Effector memory CD4-positive, alpha-beta T cell (primary cell): ENCODE measurements around the gene IGSF9.

Source experiments
- DNase-seq, 3 donors: peaks; one replicate each; pipeline ENCODE4 v3.0.0-alpha.2; 2020
- H3K27ac ChIP-seq: 2 replicates; pipeline ENCODE4 v1.7.0; 2013; ENCODE audit warnings: mild to moderate bottlenecking, low read length, moderate library complexity; ENCODE audit not compliant: insufficient read depth, poor library complexity, severe bottlenecking
- H3K27me3 ChIP-seq: replicated peaks from 2 replicates; pipeline ENCODE4 v1.7.0; 2013; ENCODE audit warnings: mild to moderate bottlenecking, low read length; ENCODE audit not compliant: insufficient read depth, control insufficient read depth, poor library complexity, severe bottlenecking
- H3K36me3 ChIP-seq: 2 replicates; pipeline ENCODE4 v1.7.0; 2013; ENCODE audit warnings: mild to moderate bottlenecking, low read length, moderate library complexity; ENCODE audit not compliant: control insufficient read depth, insufficient read depth
- H3K4me1 ChIP-seq: 2 replicates; pipeline ENCODE4 v1.7.0; 2013; ENCODE audit warnings: low read length, mild to moderate bottlenecking; ENCODE audit not compliant: control insufficient read depth, insufficient read depth, poor library complexity, severe bottlenecking
- H3K4me3 ChIP-seq: 2 replicates; pipeline ENCODE4 v1.7.0; 2013; ENCODE audit warnings: low read length, low read depth, mild to moderate bottlenecking; ENCODE audit not compliant: insufficient read depth, poor library complexity, severe bottlenecking
- H3K9me3 ChIP-seq: 2 replicates; pipeline ENCODE4 v1.7.0; 2013; ENCODE audit warnings: mild to moderate bottlenecking, low read length, moderate library complexity; ENCODE audit not compliant: control insufficient read depth

IGSF9 gene

DNA sequence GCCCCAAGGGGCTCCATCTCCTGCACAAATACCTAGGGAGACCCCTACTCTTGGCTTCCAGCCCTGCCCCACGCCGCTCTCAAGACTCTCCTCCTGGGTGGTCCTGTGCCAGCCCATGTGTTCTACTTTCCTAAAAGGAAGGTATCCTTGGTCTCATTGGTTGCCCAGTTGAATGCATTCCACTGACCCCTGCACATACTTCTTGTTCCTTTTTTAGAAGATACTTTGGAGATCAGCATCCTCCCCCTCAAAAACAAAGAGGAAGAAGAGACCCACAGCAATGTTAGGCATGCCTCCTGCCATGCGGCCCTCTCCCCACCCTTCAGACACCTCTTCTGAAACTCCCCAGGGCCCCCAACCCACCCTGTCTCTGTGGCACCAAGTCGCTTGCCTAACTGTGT lies 4.6 kb upstream of the IGSF9 start:
- no peak for DNase-seq
- Histone ChIP-seq H3K4me3 (no peak overlapping the region), H3K4me1 (peaks cover 6% of the 10 kb centered on the region), H3K9me3 (no peaks in the 10 kb centered on the region), H3K36me3 (no peaks in the 10 kb centered on the region), H3K27ac (no peak overlapping the region), H3K27me3 (peaks cover 8% of the 10 kb centered on the region)

DNA sequence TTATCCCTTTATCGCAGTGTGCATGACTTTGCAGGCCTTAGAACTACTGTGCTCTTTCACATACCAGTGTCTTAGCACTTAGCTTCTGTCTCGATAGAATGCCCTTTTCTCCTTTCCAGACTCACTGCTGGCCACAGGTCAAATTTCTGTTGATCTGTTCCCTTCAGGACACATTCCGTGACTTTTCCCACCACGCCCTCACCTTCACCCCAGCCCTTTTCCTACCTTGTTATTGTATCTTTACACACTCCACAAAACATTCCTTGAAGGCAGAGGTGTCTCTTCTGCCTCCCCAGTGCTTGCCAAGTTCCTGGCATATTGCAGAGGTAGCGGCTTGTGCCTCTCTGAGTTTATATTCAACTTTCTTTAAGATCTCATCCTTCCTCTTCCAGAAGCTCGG lies 3.7 kb upstream of the IGSF9 start:
- no peak overlapping the region for H3K4me3 ChIP-seq
- H3K27ac ChIP-seq = no peak overlapping the region
- H3K9me3 ChIP-seq = no peaks in the 10 kb centered on the region
- H3K27me3 ChIP-seq = peaks cover 17% of the 10 kb centered on the region
- no peaks in the 10 kb centered on the region for H3K36me3 ChIP-seq
- no peak for DNase-seq
- H3K4me1 ChIP-seq = peaks cover 9% of the 10 kb centered on the region

DNA sequence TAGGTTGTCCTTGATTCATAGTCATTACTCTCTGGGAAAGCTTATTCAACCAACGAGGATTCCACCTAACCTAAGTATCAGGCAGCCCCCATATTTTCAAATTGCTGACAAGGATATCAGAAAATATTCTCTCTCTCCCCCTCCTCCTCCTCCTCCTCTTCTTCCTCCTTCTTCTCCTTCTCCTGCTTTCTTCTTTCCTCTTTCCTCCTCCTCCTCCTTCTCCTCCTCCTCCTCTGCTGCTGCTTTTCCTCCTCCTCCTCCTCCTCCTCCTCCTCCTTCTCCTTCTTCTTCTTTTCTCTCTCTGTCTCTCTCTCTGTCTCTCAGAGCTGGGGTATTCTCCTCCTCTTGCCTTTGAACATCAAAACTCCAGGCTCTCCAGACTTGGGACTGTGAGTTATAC lies 2.5 kb upstream of the IGSF9 start:
- H3K9me3 ChIP-seq = no peaks in the 10 kb centered on the region
- DNase-seq = no peak
- H3K36me3 ChIP-seq = no peaks in the 10 kb centered on the region
- peaks cover 21% of the 10 kb centered on the region for H3K27me3 ChIP-seq
- no peak overlapping the region for H3K27ac ChIP-seq
- H3K4me1 ChIP-seq = peaks cover 9% of the 10 kb centered on the region
- H3K4me3 ChIP-seq = no peak overlapping the region

DNA sequence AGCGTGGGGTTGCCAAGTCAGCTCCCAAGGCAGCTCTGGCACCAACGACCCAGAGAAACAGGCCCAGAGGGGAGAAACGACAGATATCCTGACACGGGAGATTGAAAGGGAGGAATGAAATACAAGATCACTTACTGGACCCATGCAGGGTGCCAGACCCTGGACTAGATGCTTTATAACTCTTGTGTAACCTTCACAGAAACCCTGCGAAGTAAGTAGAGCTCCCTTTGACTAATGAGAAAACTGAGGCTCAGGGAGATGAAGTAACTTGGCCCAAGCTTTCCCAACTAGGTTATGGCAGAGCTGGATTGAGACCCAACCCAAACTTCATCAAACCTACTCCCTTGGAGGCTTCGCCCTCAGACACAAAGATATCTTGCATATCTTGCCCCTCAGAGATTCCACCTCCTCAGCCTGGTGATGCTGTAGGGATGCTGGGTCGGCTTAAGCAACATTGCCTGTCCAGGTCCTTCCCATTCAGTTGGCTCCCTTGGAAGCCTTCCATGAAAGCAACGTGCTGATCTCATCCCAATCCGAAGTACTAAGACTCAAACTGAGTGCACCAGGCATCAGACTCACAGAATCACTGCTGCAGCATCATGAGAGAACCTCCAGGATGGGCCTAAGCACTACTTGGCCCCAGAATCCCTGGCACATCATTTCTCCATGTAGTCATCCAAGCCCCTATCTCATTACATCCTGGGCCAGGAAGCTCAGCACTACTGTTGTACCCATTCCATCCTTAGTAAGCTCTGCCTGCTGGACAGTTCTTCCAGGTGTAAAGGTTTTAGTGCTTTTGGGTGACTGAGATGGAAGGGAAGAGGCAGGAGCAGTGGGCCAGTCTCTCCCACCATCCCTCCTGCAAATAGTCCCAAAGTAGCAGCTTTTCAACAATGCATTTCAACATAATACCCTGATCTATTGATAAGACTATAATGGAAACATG lies 1.1 kb upstream of the IGSF9 start:
- Histone ChIP-seq H3K27me3 (peaks cover 21% of the 10 kb centered on the region), H3K4me3 (no peak overlapping the region), H3K27ac (no peak overlapping the region), H3K4me1 (peaks cover 9% of the 10 kb centered on the region), H3K9me3 (no peaks in the 10 kb centered on the region), H3K36me3 (no peaks in the 10 kb centered on the region)
- no peak for DNase-seq

DNA sequence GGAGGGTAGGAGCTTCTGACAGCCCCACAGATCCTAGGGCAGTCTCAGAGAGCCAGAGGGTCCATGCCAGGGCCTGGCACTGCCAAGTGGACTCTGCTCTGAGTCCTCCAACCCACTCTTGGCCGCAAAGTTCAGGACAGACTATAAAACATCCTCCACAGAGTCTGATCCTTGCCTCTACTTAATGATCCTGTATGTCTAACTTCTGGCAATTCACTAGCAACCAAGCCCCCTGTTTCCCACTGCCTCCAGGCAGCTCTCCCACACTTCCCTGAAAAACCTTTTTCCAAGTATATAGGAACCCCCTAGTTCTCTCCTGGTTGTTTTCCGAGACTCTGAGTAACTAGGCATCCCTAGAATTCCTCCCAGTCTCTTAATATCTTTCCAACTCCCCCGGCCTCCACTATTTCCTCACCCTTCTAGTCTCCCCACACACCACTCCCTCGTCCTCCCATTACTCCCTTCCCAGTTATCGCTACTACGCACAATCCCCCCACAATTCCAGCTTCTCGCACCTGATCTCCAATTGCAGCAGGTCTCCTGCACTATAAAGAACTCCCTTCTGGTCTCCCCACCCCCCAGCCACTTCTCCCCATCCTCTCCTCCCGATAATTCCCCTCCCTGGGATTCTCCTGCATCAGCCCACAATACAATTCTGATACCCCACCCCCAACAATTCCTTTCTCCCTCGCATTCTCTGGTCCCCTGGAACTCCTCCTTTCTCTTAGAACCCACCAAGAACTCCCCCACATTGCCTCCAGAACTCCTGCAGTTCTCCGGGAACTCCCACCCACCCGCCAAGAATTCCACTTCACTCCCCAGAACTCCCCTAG lies 574 bp downstream of the IGSF9 start:
- no peak for DNase-seq
- H3K27me3 ChIP-seq = peaks cover 21% of the 10 kb centered on the region
- H3K27ac ChIP-seq = no peak overlapping the region
- H3K36me3 ChIP-seq = no peaks in the 10 kb centered on the region
- peak overlapping the region; percentile 31 for H3K4me3 ChIP-seq
- peaks cover 9% of the 10 kb centered on the region for H3K4me1 ChIP-seq
- no peaks in the 10 kb centered on the region for H3K9me3 ChIP-seq

DNA sequence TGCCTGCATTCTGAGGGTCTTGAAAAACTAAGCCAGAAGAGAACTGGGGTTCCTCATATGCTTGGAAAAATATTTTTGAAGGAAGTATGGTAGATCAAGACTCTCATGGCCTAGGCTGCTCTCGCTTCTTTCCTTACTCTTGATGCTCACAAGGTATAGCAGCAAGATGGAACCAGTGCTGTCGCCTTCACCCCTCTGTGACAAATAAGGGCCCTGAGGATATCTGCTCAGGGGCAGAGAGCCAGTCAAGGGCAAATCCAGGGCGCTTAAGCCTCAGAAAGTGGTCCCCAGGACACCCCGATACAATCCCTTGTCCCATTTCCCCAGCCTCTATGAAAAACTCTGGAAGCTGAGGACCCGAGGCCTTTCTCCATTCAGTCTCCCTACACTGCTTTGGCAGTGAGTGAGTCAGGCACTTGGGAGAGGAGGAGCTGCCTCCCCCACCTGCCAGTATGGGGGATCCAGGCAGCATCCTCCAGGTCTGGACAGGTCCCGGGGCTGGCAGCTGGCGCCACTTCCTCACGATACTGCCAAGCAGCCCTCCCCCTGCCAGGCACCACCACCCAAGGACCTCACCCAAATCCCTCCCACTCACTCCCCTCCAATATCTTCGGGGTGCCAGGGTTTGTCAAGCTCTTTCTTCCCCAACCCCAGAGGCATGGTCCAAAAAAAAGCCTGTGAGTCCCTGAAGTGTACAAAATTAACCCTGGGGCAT lies 1.3 kb downstream of the IGSF9 start:
- no peak overlapping the region for H3K4me3 ChIP-seq

DNA sequence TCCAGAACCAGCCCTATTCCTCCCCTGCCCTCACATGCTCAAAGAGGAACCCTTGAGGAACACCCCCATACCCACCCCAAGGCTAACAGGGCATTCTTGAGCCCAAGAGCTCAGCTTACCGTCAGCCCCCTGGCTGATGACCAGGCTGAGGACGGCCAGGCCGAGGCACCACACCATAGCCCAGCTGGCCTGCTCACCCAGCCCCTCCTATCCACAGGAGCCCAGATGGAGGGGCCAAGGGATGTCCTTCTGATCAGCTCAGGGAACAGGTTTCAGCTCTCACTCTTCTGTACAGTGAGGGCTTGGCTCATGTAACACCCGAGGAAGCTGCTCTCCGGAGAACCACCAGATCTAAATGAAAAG lies 2.2 kb downstream of the IGSF9 start:
- peaks cover 21% of the 10 kb centered on the region for H3K27me3 ChIP-seq
- no peak overlapping the region for H3K4me3 ChIP-seq
- no peaks in the 10 kb centered on the region for H3K9me3 ChIP-seq
- H3K27ac ChIP-seq = no peak overlapping the region
- no peaks in the 10 kb centered on the region for H3K36me3 ChIP-seq
- peaks cover 9% of the 10 kb centered on the region for H3K4me1 ChIP-seq
- DNase-seq = no peak

More for the DNA sequence above, 1.3 kb downstream of the IGSF9 start:
- Histone ChIP-seq H3K36me3 (no peaks in the 10 kb centered on the region), H3K27ac (no peak overlapping the region), H3K4me1 (peaks cover 9% of the 10 kb centered on the region), H3K9me3 (no peaks in the 10 kb centered on the region), H3K27me3 (peaks cover 21% of the 10 kb centered on the region)
- DNase-seq = no peak

DNA sequence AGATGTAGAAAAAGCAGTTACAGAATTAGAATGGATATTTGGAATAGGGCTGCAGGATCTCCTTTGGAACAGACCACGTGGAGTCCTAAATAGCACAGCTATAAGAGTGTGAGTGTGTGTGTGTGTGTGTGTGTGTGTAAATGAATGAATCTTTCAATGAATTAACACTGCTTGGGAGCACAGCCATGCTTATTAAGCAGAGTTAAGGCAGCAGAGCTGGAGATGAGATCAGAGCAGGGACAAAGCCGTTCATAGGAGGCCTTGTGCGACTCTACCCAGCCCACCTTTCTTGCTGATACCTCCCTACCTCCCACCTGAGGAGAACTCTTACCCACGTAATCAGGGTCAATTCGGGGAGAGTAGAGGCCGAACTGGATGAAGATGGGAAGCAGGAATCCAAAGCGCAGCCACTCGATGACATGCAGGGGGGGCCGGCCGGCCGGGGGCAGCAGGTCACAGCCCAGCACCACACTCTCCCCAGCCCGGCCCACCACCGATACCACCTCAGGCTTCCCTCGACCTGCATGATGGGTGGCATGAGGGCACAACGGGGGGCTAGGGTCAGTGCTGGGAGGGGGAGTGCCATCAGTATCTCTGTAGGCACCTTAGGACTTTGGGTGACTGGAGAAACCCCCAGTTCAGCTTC lies 2.7 kb downstream of the IGSF9 start:
- Histone ChIP-seq H3K9me3 (no peaks in the 10 kb centered on the region), H3K4me3 (no peak overlapping the region), H3K27ac (no peak overlapping the region), H3K27me3 (peaks cover 21% of the 10 kb centered on the region), H3K36me3 (no peaks in the 10 kb centered on the region), H3K4me1 (peaks cover 9% of the 10 kb centered on the region)
- no peak for DNase-seq

DNA sequence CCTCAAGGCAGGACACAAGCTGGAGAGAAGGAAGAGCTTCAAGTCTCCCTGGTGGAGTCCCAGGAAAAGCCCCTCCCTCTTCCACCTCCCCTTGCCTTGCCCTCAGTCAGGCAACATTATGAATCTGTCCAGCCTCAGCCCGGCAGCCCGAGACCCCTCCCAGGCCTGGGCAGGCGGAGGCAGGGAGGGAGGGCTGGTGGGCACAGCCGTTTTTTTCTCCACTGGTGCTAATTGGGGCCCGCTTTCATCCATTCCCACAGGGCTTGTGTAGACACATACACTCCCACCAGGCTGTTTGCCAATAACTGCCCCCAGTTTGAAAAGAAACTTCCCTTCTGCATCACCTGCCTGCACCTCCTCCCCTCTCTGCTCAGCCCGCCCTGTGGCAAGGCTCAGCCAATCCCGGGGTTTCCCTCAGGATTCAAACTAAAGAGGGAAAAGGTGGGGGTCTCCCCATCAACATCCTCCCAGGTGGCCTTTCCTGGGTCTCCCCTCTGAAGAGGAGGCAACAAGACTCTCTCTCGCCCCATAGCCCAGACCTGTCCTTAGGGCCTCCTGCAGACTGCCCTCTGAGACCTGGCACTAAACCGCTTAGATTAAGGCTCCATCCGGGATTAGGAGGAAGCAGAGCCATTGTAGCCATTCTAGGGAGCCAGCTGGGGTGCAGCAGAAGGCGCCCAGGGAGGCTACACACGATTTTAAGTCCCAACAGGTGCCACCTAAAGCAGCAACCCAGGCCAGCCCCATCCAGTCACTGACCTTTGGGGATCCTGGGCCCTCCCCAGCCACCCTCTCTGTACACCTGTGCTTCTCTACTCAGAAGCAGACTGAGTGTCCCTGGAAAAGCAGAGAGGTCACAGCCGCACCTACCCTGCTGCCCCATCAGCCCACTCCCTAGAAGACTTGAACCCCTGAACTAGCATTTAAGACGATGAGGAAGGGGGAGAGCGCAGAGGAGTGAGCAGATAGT lies 3.5 kb downstream of the IGSF9 start:
- H3K9me3 ChIP-seq = no peaks in the 10 kb centered on the region
- no peak overlapping the region for H3K27ac ChIP-seq
- H3K36me3 ChIP-seq = no peaks in the 10 kb centered on the region
- peaks cover 21% of the 10 kb centered on the region for H3K27me3 ChIP-seq
- H3K4me3 ChIP-seq = no peak overlapping the region
- H3K4me1 ChIP-seq = peaks cover 9% of the 10 kb centered on the region
- no peak for DNase-seq
